GM23248 (cell line): ENCODE results near the gene ADM.

Experiments
- EZH2 ChIP-seq: fragments of 200-600 bp; sonication (generic); IDR thresholded peaks from 2 replicates; pipeline ENCODE4 v1.6.1; 2018; ENCODE audit warnings: antibody characterized with exemption, mild to moderate bottlenecking; ENCODE audit not compliant: insufficient read depth, poor library complexity, severe bottlenecking
- EZH2phosphoT487 ChIP-seq: fragments of 200-600 bp; sonication (generic); IDR thresholded peaks from 2 replicates; pipeline ENCODE4 v1.6.1; 2018; ENCODE audit warnings: antibody characterized with exemption, moderate library complexity, mild to moderate bottlenecking, low read depth; ENCODE audit not compliant: insufficient read depth

DNA sequence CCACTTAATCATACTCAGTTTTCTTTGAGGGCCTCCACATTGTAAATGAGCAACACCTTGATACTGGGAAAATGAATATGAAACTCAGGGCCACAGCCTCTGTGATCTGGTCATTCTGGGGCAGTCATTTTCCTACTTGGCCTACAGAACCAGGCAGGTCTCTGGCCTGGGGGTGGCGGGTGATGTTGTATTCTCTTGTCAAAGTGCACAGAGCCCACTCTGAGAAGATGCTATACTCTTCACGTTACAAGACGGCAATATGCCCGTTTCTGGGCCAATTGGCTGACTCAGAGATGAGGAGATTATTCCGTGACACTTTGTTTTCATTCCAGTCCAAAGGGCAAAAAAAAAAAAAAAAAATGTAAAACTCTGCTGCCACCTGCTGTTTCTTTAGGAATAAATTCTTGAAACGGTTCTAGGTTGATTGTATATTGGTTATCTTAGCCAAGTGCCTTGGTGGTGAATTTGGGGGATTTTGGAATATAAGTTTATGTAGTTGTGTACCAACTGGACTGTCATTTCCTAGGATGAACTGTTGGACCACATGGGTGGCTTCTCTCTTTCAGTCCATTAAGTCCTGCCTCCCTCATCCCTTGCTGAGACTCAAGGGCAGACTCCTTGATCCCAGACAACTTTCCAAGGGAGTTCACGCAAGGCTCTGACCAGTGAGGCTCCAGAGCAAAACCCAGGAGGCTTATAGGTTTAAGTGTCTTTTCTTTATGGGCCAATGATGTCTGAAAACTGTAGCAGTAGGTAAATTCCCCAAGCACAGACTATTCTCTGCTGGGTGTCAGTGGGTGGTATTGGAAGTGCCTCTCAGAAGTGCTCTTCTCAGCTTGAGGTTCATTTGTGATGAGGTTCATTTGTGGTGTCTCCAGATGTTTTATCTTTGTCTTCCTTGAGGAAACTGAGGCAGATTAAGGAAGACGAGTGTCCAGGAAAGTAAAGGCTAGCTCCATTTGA lies 18.2 kb downstream of the ADM start:
- no peak for TF ChIP-seq EZH2phosphoT487
- TF ChIP-seq EZH2, result no peak
